K562 (cell line): ENCODE data around the gene NUMB.

Source experiments
- EP300 ChIP-seq: IDR thresholded peaks from 2 replicates; pipeline ENCODE4 v1.6.1; 2012; ENCODE audit warnings: low read length, improper control_type of control experiment
- POLR2A ChIP-seq: fragments of 450-650 bp; conservative IDR thresholded peaks from 2 replicates; pipeline ENCODE4 v1.6.1; 2016

- TF ChIP-seq EP300 (no peak), POLR2A (no peak)
These were observed 493 bp downstream of the NUMB start for GRCh38 chr14:73457924-73458182.
